ENCODE results near the gene FARS2. TPM values are rescaled to one million over a fixed set of nuclear protein-coding genes. Genes with fewer than 3 reads are reported as not detected.
"Not testable (repeated sequence)": the region's sequence is repeated elsewhere in the genome, so short reads cannot be mapped to it uniquely, and the experiment has no call there.

Gene FARS2
- total and polyA plus RNA-seq, 4 experiments from 2014 or later = 15.6 to 48.4 (median 24.3) TPM

DNA sequence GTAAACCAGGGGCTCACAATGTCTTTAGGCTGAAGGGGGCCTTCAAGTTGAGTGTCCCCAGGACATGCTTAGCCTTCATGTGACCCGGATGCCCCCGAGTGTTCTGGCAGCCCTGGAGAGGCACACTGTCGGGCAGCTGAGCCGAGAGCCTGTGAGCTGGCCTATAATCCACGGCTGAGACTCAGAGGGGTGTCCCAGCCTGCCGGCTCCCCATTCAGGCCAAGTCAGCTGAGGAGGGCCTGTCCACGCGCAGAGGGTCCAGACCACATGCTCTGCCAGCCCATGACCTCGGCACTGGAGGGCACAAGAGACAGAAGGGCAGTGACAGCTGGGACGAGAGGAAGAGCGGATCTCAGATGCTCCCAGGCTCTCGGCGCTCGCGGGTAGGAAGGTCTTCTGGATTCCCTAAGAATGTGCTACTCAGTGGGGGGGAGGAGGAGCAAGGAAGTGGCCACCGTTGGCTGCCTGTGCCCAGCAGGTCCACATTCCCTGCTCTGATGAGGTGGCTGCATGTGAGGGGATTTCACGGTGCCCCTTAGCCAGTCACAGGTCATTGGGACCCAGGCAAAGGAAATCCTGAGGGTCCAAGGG lies 520.7 kb downstream of the FARS2 start:
- Mint-ChIP-seq H3K4me1 (peaks cover 3 to 4% (median 4%) of the 10 kb centered on the region in 4 donors), H3K4me3 (no peak overlapping the region), H3K27me3 (no peaks in the 10 kb centered on the region), H3K9me3 (peaks cover 0 to 2% (median 0%) of the 10 kb centered on the region in 8 donors), H3K36me3 (peaks cover 0 to 17% of the 10 kb centered on the region in 2 donors), H3K27ac (peak overlapping the region in 2 of 7 donors; percentile 17 to 36)
- H3K9me3 ChIP-seq (ENCODE audit: control insufficient read depth in 1 of 2, low read length in 2 of 2) = no peaks in the 10 kb centered on the region
- H3K27me3 ChIP-seq (ENCODE audit: insufficient read depth, low read length) = no peaks in the 10 kb centered on the region
- no peaks in the 10 kb centered on the region for H3K36me3 ChIP-seq (ENCODE audit: insufficient read depth, low read length)
- no peak overlapping the region for H3K4me3 ChIP-seq (ENCODE audit: low read length in 2 of 2)
- H3K27ac ChIP-seq (ENCODE audit: low read depth, low read length) = no peak overlapping the region
- intact Hi-C loops (cut with micrococcal nuclease) = no loop called here
- POLR2A ChIA-PET (ENCODE audit: partially characterized antibody) = no interaction called here
- CTCF ChIA-PET (ENCODE audit: partially characterized antibody) = no interaction called here
- H3K4me1 ChIP-seq (ENCODE audit: insufficient read depth, low read length) = no peaks in the 10 kb centered on the region
- no peak for DNase-seq

DNA sequence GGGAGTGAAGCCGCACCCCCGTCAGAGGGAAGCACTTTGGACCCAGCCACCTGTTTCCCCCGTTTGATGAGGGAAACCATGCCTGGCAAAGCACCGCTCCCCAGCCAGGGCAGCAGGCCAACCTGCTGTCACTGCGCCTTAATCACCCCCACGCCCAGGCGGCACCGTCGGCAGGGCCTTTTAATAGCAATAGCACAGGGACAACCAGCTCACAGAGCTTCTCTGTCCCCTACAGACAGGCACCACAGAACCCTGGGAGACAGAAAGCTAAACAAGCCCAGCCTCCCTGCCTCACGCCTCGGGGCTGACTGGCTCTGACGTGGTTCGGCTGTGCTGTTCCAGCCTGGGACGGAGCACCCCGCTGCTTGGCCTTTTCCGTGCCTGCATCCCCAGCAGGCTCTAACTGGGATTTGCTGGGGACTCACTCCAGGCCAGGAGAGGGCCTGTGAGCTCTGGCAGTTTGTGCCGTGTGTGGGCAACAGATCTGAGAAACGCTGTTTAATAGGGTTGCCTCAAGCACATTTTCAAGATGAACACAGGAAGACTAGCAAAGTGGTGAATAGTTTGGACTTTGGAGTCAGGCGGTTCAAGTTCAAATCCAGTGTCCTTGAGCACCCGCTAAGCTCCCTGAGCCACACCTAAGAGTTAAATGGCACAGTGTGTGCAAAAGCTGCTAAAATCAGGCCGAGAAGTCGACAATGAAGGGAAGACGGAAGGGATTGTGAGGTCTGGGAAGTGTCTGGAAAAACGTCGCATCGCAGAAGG lies 521.7 kb downstream of the FARS2 start:
- Histone ChIP-seq H3K4me1 (ENCODE audit: insufficient read depth, low read length) (no peaks in the 10 kb centered on the region), H3K9me3 (ENCODE audit: control insufficient read depth in 1 of 2, low read length in 2 of 2) (no peaks in the 10 kb centered on the region), H3K36me3 (ENCODE audit: insufficient read depth, low read length) (no peaks in the 10 kb centered on the region), H3K4me3 (ENCODE audit: low read length in 2 of 2) (no peak overlapping the region), H3K27me3 (ENCODE audit: insufficient read depth, low read length) (no peaks in the 10 kb centered on the region), H3K27ac (ENCODE audit: low read depth, low read length) (no peak overlapping the region)
- DNase-seq = no peak
- peaks cover 0 to 2% (median 0%) of the 10 kb centered on the region in 8 donors for H3K9me3 Mint-ChIP-seq
- intact Hi-C loops (cut with micrococcal nuclease) = no loop called here
- H3K27ac Mint-ChIP-seq = no peak overlapping the region
- no peaks in the 10 kb centered on the region for H3K27me3 Mint-ChIP-seq
- H3K4me1 Mint-ChIP-seq = peaks cover 4 to 8% (median 4%) of the 10 kb centered on the region in 4 donors
- peaks cover 0 to 9% of the 10 kb centered on the region in 2 donors for H3K36me3 Mint-ChIP-seq
- POLR2A ChIA-PET (ENCODE audit: partially characterized antibody) = interaction anchor here (0.6 kb wide), 1 partner anchor 74 kb away, joined by 3 read pairs; no protein-coding TSS in a partner anchor
- H3K4me3 Mint-ChIP-seq = no peak overlapping the region
- CTCF ChIA-PET (ENCODE audit: partially characterized antibody) = no interaction called here

DNA sequence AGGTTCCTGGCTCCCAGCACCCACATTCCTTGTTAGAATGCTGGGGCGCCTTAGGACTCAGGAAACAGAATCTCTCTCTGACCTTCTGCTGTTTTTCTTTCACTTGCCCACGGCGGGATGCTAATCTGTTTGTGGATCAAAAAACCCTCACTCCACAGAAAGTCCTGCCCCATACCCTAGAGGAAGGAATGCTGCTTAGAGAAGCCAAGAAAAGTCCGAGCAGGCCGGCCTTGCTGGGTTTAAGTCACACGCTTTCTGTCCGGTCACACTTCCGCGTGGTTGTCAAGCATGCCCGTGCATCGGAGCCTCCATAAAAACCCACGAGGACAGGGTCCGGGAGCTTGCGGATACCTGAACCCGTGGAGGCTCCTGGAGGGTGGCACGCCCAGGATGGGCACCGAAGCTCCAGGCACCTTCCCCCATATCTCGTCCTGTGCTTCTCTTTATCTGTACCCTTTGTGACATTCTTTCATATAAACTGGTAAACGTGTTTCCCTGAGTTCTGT lies 522.3 kb downstream of the FARS2 start:
- POLR2A ChIA-PET (ENCODE audit: partially characterized antibody) = no interaction called here
- DNase-seq = no peak

DNA sequence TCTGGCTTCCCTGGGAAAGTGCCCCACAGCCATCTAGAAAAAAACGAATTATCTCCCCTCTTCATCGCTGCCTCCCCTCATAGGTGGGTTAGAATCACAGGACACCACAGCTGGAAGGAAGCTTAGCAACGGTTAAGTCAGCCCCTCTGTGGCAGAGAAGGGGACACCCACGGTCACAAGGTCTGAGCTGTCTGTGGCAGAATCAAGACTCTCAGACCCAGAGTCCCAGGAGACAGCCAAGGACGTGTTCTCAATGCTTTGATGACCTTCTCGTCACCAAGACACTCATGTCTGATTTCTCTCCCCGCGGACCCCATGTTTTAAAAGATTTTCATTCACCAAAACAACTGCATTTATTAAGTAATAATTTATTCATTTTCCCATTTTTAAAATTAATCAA lies 523.9 kb downstream of the FARS2 start:
- Mint-ChIP-seq H3K4me3 (no peak overlapping the region), H3K4me1 (peaks cover 2 to 8% (median 4%) of the 10 kb centered on the region in 4 donors), H3K36me3 (no peaks in the 10 kb centered on the region), H3K27me3 (peaks cover 0 to 3% of the 10 kb centered on the region in 2 donors), H3K27ac (no peak overlapping the region), H3K9me3 (no peaks in the 10 kb centered on the region)
- intact Hi-C loops (cut with micrococcal nuclease) = no loop called here
- no peak overlapping the region for H3K27ac ChIP-seq (ENCODE audit: low read depth, low read length)
- DNase-seq = no peak
- H3K4me3 ChIP-seq (ENCODE audit: low read length in 2 of 2) = no peak overlapping the region
- no peaks in the 10 kb centered on the region for H3K9me3 ChIP-seq (ENCODE audit: control insufficient read depth in 1 of 2, low read length in 2 of 2)
- H3K4me1 ChIP-seq (ENCODE audit: insufficient read depth, low read length) = no peaks in the 10 kb centered on the region
- H3K27me3 ChIP-seq (ENCODE audit: insufficient read depth, low read length) = no peaks in the 10 kb centered on the region
- CTCF ChIA-PET (ENCODE audit: partially characterized antibody) = no interaction called here
- POLR2A ChIA-PET (ENCODE audit: partially characterized antibody) = no interaction called here
- no peaks in the 10 kb centered on the region for H3K36me3 ChIP-seq (ENCODE audit: insufficient read depth, low read length)

More for the DNA sequence above, 522.3 kb downstream of the FARS2 start:
- Mint-ChIP-seq H3K27ac (no peak overlapping the region), H3K27me3 (peaks cover 0 to 1% of the 10 kb centered on the region in 2 donors), H3K4me1 (peaks cover 2 to 8% (median 4%) of the 10 kb centered on the region in 4 donors), H3K36me3 (peaks cover 0 to 3% of the 10 kb centered on the region in 2 donors), H3K4me3 (no peak overlapping the region), H3K9me3 (no peaks in the 10 kb centered on the region)
- Histone ChIP-seq H3K4me1 (ENCODE audit: insufficient read depth, low read length) (no peaks in the 10 kb centered on the region), H3K36me3 (ENCODE audit: insufficient read depth, low read length) (no peaks in the 10 kb centered on the region), H3K4me3 (ENCODE audit: low read length in 2 of 2) (no peak overlapping the region), H3K9me3 (ENCODE audit: control insufficient read depth in 1 of 2, low read length in 2 of 2) (no peaks in the 10 kb centered on the region), H3K27ac (ENCODE audit: low read depth, low read length) (no peak overlapping the region), H3K27me3 (ENCODE audit: insufficient read depth, low read length) (no peaks in the 10 kb centered on the region)
- CTCF ChIA-PET (ENCODE audit: partially characterized antibody) = no interaction called here
- intact Hi-C loops (cut with micrococcal nuclease) = no loop called here

DNA sequence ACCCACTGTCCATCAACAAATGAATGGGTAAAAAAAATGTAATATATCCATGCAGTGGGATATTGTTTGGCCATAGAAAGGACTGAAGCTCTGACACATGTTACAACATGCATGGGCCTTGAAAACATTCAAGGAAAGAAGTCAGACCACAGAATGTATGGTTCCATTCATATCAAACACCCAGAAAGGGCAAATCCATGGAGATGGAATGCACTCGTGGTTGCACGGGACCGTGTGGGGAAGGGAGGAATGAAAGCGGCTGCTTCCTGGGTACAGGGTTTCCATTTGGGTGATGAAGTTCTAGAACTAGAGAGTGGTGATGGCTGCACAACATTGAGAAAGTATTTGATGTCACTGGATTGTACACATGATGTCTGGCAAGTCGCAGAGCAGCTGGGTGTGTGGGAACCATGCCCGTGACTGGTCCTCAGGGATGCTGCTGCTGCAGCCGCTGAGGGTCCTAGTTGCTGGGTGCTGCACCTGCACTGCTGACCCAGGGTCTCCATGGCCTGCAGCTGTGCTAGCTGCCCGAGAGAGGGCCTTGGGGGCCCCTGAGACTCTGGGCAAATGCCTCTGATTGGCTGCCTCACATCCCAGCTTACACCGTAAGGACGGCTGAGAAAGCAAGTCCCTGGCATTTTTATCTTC lies 525.1 kb downstream of the FARS2 start:
- no peaks in the 10 kb centered on the region for H3K36me3 Mint-ChIP-seq
- POLR2A ChIA-PET (ENCODE audit: partially characterized antibody) = no interaction called here
- H3K4me1 Mint-ChIP-seq = peaks cover 2 to 8% (median 4%) of the 10 kb centered on the region in 4 donors
- no peaks in the 10 kb centered on the region for H3K4me1 ChIP-seq (ENCODE audit: insufficient read depth, low read length)
- no peak for DNase-seq
- H3K36me3 ChIP-seq (ENCODE audit: insufficient read depth, low read length) = no peaks in the 10 kb centered on the region
- intact Hi-C loops (cut with micrococcal nuclease) = no loop called here
- no peaks in the 10 kb centered on the region for H3K9me3 ChIP-seq (ENCODE audit: control insufficient read depth in 1 of 2, low read length in 2 of 2)
- H3K4me3 Mint-ChIP-seq = no peak overlapping the region
- H3K27ac Mint-ChIP-seq = peak overlapping the region in 2 of 7 donors; percentile 39 to 77
- peaks cover 0 to 3% of the 10 kb centered on the region in 2 donors for H3K27me3 Mint-ChIP-seq
- no peaks in the 10 kb centered on the region for H3K27me3 ChIP-seq (ENCODE audit: insufficient read depth, low read length)
- no peaks in the 10 kb centered on the region for H3K9me3 Mint-ChIP-seq
- no peak overlapping the region for H3K27ac ChIP-seq (ENCODE audit: low read depth, low read length)
- CTCF ChIA-PET (ENCODE audit: partially characterized antibody) = no interaction called here
- H3K4me3 ChIP-seq (ENCODE audit: low read length in 2 of 2) = no peak overlapping the region

DNA sequence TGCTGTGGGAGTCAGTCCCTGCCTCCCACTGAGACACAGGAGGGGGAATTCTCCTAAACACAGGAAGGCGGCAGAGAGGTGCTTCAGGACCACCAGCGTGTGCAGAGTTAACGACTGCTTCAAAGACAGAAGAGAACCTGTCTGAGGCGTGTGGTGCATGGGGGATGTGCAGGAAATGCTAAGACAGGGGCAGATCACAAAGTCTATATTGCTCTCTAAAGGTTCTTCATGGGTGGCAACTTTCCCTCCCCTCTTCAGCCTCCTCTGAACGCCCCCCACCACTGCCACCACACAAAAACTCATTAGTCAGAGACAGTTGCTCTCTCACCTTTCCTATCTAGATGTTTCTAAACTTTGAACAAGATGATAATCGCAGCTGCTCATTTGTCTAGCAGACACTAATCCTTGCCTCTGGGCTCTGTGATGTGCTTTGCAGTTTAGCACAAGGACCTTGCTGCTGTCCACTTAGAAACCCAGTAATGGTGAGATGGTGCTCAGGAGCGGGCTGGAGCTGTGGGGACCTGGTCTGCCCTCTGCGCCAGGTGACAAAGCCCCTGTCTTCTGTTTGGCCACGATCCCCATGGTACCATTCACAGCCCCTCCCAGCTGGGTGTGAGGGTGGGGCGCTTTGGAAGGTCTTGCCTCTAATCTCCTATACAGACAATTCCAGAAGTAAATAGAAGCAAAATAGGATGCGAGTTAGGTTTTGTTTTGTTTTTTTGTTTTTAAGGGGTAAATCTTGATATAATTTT lies 525.8 kb downstream of the FARS2 start:
- H3K4me1 Mint-ChIP-seq = peaks cover 2 to 8% (median 4%) of the 10 kb centered on the region in 4 donors
- Histone ChIP-seq H3K27me3 (ENCODE audit: insufficient read depth, low read length) (no peaks in the 10 kb centered on the region), H3K9me3 (ENCODE audit: control insufficient read depth in 1 of 2, low read length in 2 of 2) (no peaks in the 10 kb centered on the region), H3K4me1 (ENCODE audit: insufficient read depth, low read length) (no peaks in the 10 kb centered on the region), H3K27ac (ENCODE audit: low read depth, low read length) (no peak overlapping the region), H3K36me3 (ENCODE audit: insufficient read depth, low read length) (no peaks in the 10 kb centered on the region), H3K4me3 (ENCODE audit: low read length in 2 of 2) (no peak overlapping the region)
- intact Hi-C loops (cut with micrococcal nuclease) = no loop called here
- ChIA-PET CTCF (ENCODE audit: partially characterized antibody) (no interaction called here), POLR2A (ENCODE audit: partially characterized antibody) (no interaction called here)
- DNase-seq = no peak
- peaks cover 0 to 3% of the 10 kb centered on the region in 2 donors for H3K27me3 Mint-ChIP-seq
- peaks cover 0 to 3% (median 0%) of the 10 kb centered on the region in 8 donors for H3K9me3 Mint-ChIP-seq
- peaks cover 0 to under 1% of the 10 kb centered on the region in 2 donors for H3K36me3 Mint-ChIP-seq
- H3K4me3 Mint-ChIP-seq = no peak overlapping the region
- peak overlapping the region in 1 of 7 donors; percentile 39 for H3K27ac Mint-ChIP-seq

DNA sequence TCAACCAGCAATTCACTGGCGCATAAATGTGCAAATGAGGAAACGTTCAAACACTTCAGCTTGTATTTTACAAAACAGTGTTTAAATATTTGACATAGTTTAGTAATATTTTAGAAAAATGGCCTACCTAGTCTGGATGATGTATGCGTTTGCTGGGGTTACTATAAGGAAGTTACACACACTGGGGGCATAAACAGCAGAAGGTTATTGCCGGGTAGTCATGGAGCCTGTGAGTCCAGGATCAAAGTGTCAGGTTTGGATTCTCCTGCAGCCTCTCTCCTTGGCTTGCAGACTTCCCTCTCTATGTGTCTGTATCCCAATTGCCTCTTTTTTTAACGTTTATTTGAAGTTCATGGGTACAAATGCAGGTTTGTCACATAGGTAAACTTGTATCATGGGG lies 528.1 kb downstream of the FARS2 start:
- H3K36me3 Mint-ChIP-seq; CTCF ChIA-PET (ENCODE audit: partially characterized antibody): not testable (repeated sequence)

More for the DNA sequence above, 528.1 kb downstream of the FARS2 start:
- H3K9me3 Mint-ChIP-seq; H3K27ac Mint-ChIP-seq; POLR2A ChIA-PET (ENCODE audit: partially characterized antibody); DNase-seq; H3K4me3 ChIP-seq (ENCODE audit: low read length in 2 of 2); H3K4me3 Mint-ChIP-seq; H3K27ac ChIP-seq (ENCODE audit: low read depth, low read length); H3K27me3 ChIP-seq (ENCODE audit: insufficient read depth, low read length); H3K36me3 ChIP-seq (ENCODE audit: insufficient read depth, low read length); intact Hi-C loops (cut with micrococcal nuclease); H3K27me3 Mint-ChIP-seq; H3K9me3 ChIP-seq (ENCODE audit: control insufficient read depth in 1 of 2, low read length in 2 of 2); H3K4me1 Mint-ChIP-seq; H3K4me1 ChIP-seq (ENCODE audit: insufficient read depth, low read length): not testable (repeated sequence)
